ENCODE results near the gene LPIN1.

LPIN1 gene

GRCh38 chr2:11872247-11872947 lies 126.0 kb downstream of the LPIN1 start:
- no peak overlapping the region for H3K4me3 ChIP-seq (ENCODE audit: low read length)
- no peak for DNase-seq (ENCODE audit: low read depth)
- TF ChIP-seq, protein P1, sequence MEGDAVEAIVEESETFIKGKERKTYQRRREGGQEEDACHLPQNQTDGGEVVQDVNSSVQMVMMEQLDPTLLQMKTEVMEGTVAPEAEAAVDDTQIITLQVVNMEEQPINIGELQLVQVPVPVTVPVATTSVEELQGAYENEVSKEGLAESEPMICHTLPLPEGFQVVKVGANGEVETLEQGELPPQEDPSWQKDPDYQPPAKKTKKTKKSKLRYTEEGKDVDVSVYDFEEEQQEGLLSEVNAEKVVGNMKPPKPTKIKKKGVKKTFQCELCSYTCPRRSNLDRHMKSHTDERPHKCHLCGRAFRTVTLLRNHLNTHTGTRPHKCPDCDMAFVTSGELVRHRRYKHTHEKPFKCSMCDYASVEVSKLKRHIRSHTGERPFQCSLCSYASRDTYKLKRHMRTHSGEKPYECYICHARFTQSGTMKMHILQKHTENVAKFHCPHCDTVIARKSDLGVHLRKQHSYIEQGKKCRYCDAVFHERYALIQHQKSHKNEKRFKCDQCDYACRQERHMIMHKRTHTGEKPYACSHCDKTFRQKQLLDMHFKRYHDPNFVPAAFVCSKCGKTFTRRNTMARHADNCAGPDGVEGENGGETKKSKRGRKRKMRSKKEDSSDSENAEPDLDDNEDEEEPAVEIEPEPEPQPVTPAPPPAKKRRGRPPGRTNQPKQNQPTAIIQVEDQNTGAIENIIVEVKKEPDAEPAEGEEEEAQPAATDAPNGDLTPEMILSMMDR (conservative IDR thresholded peaks at IDR 0.05; ENCODE audit: low read depth, low read length): no peak

DNA sequence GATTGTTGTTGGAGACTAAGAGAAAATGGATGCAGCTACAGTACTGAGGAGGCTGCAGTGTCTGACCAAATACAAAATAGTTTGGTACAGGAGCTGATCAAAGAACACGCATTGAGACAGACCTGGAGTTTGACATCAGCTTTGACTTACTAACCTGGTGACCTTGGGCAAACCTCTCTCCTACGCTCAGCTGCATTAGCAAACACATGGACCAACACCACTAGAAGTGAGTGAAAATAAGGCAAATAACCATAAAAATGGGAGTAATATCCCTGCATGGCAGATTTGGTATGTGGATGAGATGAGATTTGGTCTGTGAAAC lies 126.5 kb downstream of the LPIN1 start:
- H3K4me3 ChIP-seq (ENCODE audit: low read length): no peak overlapping the region
- TF ChIP-seq, protein P1 (conservative IDR thresholded peaks at IDR 0.05; ENCODE audit: low read depth, low read length): no peak
- no peak for DNase-seq (ENCODE audit: low read depth)

GRCh38 chr2:11873356-11874154 lies 127.1 kb downstream of the LPIN1 start:
- no peak for DNase-seq (ENCODE audit: low read depth)
- H3K4me3 ChIP-seq (ENCODE audit: low read length): no peak overlapping the region
- TF ChIP-seq, protein P1 (conservative IDR thresholded peaks at IDR 0.05; ENCODE audit: low read depth, low read length): no peak

DNA sequence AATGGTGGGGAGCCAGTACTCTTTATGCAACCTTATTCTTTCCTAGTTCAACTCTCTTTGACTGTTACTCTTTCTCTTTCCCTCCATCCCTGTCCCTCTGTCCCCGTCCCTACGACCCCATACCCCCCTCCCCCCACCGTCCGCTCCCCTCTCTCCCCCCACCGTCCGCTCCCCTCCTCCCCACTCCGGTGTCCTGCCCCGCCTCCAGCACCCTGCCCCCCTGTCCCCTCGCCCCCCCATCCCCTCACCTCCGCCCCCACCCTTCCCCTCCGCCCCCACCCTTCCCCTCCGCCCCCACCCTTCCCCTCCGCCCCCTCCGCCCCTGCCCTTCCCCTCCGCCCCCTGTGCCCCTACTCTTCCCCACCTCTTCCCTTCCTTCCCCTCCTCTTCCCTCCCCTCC lies 128.4 kb downstream of the LPIN1 start:
- no peak for DNase-seq (ENCODE audit: low read depth)
- TF ChIP-seq, protein P1 (conservative IDR thresholded peaks at IDR 0.05; ENCODE audit: low read depth, low read length): no peak
- H3K4me3 ChIP-seq (ENCODE audit: low read length): no peak overlapping the region

DNA sequence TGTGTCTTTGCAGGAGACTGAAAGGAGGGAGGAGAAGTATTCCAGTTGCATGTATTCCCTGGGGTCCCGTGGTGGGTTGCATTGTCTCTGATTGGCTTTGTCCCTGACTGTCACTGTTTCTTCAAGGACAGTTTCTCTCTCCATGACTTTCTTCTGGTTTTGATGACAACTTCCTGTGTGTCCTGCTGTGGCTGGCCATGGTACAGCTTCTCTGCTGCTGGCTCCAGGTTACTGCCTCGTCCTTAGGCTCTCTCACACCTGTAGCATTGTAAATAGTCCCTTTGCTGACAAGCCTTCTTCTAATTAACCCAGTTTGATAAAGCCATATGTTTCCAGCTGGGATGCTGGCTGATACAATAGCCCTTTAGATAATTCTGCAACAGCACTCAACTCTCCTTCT lies 129.0 kb downstream of the LPIN1 start:
- H3K4me3 ChIP-seq (ENCODE audit: low read length): no peak overlapping the region
- no peak for DNase-seq (ENCODE audit: low read depth)
- TF ChIP-seq, protein P1 (conservative IDR thresholded peaks at IDR 0.05; ENCODE audit: low read depth, low read length): no peak

GRCh38 chr2:11876436-11876835 lies 130.0 kb downstream of the LPIN1 start:
- TF ChIP-seq, protein P1 (conservative IDR thresholded peaks at IDR 0.05; ENCODE audit: low read depth, low read length): no peak
- DNase-seq (ENCODE audit: low read depth): no peak
- no peak overlapping the region for H3K4me3 ChIP-seq (ENCODE audit: low read length)

DNA sequence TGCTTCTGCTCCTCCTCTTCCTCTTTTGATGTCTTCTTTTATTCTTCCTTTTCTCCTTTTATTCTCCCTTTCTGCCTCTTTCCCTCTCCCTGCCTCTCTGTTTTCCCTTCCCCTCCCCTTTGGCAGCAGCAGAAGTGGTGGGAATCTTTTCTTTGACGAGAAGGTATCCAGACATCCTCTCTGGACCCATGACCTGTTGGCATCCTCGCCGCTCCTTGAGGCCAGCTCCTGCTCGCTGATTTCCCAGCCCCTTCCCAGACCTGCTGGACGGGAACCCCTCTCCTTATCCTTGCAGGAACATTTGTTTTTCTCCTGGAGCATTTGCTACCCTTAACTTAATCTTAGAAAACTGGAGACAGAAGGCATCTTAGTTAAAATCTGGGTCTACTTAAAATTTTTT lies 130.5 kb downstream of the LPIN1 start:
- TF ChIP-seq, protein P1 (conservative IDR thresholded peaks at IDR 0.05; ENCODE audit: low read depth, low read length): no peak
- no peak overlapping the region for H3K4me3 ChIP-seq (ENCODE audit: low read length)
- no peak for DNase-seq (ENCODE audit: low read depth)
